Endothelial cell of umbilical vein (primary cell): Measurements from ENCODE around the gene XRN1. TPM values are rescaled to one million over a fixed set of nuclear protein-coding genes. Genes with fewer than 3 reads are reported as not detected.
"Not testable (repeated sequence)": the region's sequence is repeated elsewhere in the genome, so short reads cannot be mapped to it uniquely, and the experiment has no call there.

ENCODE experiments used
- BruUV-seq: library from RNA; stranded (reverse); fragments of 400-500 nt; replicated peaks from 2 replicates; lab custom pipeline; 2021; lab: Mats Ljungman, UMichigan
- CTCF ChIA-PET: fragments of 300-600, 350-600 bp; sonication (Branson Sonifier 250); formaldehyde crosslinking; loops from one replicate; lab custom pipeline; 2021; ENCODE audit warnings: antibody characterized with exemption, inconsistent platforms; lab: Charles Lee
- POLR2A ChIA-PET: fragments of 300-600, 350-600 bp; sonication (Branson Sonifier 250); formaldehyde crosslinking; loops from one replicate; lab custom pipeline; 2021; ENCODE audit warnings: antibody characterized with exemption, inconsistent platforms; lab: Charles Lee
- DNase-seq: peaks from one replicate; pipeline ENCODE4 v3.0.0-alpha.2; 2011; ENCODE audit warnings: low read depth, low spot score
- FAIRE-seq: peaks from 2 replicates; lab custom pipeline; 2011; peaks lifted over from hg19 to GRCh38; lab: Jason Lieb, UNC
- H2AFZ ChIP-seq: 2 replicates; pipeline ENCODE4 v1.6.0; 2012; ENCODE audit warnings: low read depth, low read length, control low read depth, inconsistent platforms
- H3K27ac ChIP-seq: 2 replicates; pipeline ENCODE4 v1.5.1; 2011; ENCODE audit warnings: low read depth, mild to moderate bottlenecking, control low read depth, low read length, moderate library complexity; ENCODE audit not compliant: insufficient read depth
- H3K27me3 ChIP-seq, 2 experiments: 2 replicates each; pipeline versions ENCODE4 v1.6.0 to v1.6.1; 2011; ENCODE audit warnings: low read length in 2 of 2, mixed read lengths in 1 of 2; ENCODE audit not compliant: control insufficient read depth in 2 of 2, insufficient read depth in 2 of 2
- H3K36me3 ChIP-seq, 2 experiments: 2 replicates in 1 of 2; 3 replicates in 1 of 2; pipeline ENCODE4 v1.5.1; 2011; ENCODE audit warnings: low read length in 2 of 2, mild to moderate bottlenecking in 1 of 2, moderate library complexity in 1 of 2; ENCODE audit not compliant: control insufficient read depth in 2 of 2, insufficient read depth in 2 of 2; ENCODE audit errors: extremely low read depth in 1 of 2
- H3K4me1 ChIP-seq: 3 replicates; pipeline ENCODE4 v1.5.1; 2011; ENCODE audit warnings: mild to moderate bottlenecking, low read length; ENCODE audit not compliant: control insufficient read depth, insufficient read depth; ENCODE audit errors: extremely low read depth
- H3K4me2 ChIP-seq: 2 replicates; pipeline ENCODE4 v1.6.1; 2011; ENCODE audit warnings: low read length, control low read depth, mixed read lengths; ENCODE audit not compliant: insufficient read depth
- H3K4me3 ChIP-seq, 3 experiments: fragments of 200-600 bp in 1 of 3; sonication (generic), shearing (Covaris generic) in 1 of 3; replicated peaks in 1 of 3; 2 replicates each; pipeline ENCODE4 v1.5.1; 2011 to 2016; ENCODE audit warnings: control low read depth in 3 of 3, low read length in 3 of 3, mild to moderate bottlenecking in 2 of 3, inconsistent platforms in 1 of 3, low read depth in 1 of 3, moderate library complexity in 1 of 3; ENCODE audit not compliant: insufficient read depth in 1 of 3
- H3K79me2 ChIP-seq: 2 replicates; pipeline ENCODE4 v1.6.0; 2012; ENCODE audit warnings: low read length, inconsistent platforms; ENCODE audit not compliant: control insufficient read depth, insufficient read depth
- H3K9ac ChIP-seq: replicated peaks from 2 replicates; pipeline ENCODE3; 2011; ENCODE audit warnings: low read length, control low read depth; ENCODE audit not compliant: insufficient read depth; ENCODE audit errors: extremely low read depth
- H3K9me1 ChIP-seq: replicated peaks from 3 replicates; pipeline ENCODE4 v1.6.0; 2011; ENCODE audit warnings: mild to moderate bottlenecking, low read length; ENCODE audit not compliant: control insufficient read depth, insufficient read depth; ENCODE audit errors: extremely low read depth
- H3K9me3 ChIP-seq: replicated peaks from 2 replicates; pipeline ENCODE4 v1.5.1; 2012; ENCODE audit warnings: low read length, inconsistent platforms; ENCODE audit not compliant: control insufficient read depth, insufficient read depth
- H4K20me1 ChIP-seq: replicated peaks from 2 replicates; pipeline ENCODE3; 2011; ENCODE audit warnings: mild to moderate bottlenecking, low read length; ENCODE audit not compliant: control insufficient read depth, insufficient read depth; ENCODE audit errors: extremely low read depth
- dilution Hi-C: fragments of 300-500 bp; cut with MboI; formaldehyde crosslinking; loops from one replicate; pipeline ENCODE4 v1.15.0; 2019; ENCODE audit warnings: low sequenced_read_pairs; ENCODE audit not compliant: extremely low pct_ligation_motif_present
- intact Hi-C: fragments of 100-400 bp; cut with micrococcal nuclease; formaldehyde crosslinking; loops from one replicate; pipeline ENCODE4 v1.10.0; 2022
- polyA plus RNA-seq, 4 experiments: library from polyadenylated mRNA; depleted of rRNA in 3 of 4; stranded (reverse) in 3 of 4; unstranded in 1 of 4; fragments of >200 nt; gene quantifications; 2 replicates each; pipeline versions ENCODE4 v1.2.1 to v1.2.3, GENCODE V29; 2011 to 2012; ENCODE audit warnings: missing spikeins in 1 of 4
- total RNA-seq: library from RNA; stranded (reverse); gene quantifications from 2 replicates; pipeline ENCODE4 v1.2.3, GENCODE V29; 2021

Gene XRN1
- total and polyA plus RNA-seq, 2 donors (not counting 3 experiments of a cell fraction or from before 2014, with no cell fraction given), result 4.4 to 40.0 TPM

DNA sequence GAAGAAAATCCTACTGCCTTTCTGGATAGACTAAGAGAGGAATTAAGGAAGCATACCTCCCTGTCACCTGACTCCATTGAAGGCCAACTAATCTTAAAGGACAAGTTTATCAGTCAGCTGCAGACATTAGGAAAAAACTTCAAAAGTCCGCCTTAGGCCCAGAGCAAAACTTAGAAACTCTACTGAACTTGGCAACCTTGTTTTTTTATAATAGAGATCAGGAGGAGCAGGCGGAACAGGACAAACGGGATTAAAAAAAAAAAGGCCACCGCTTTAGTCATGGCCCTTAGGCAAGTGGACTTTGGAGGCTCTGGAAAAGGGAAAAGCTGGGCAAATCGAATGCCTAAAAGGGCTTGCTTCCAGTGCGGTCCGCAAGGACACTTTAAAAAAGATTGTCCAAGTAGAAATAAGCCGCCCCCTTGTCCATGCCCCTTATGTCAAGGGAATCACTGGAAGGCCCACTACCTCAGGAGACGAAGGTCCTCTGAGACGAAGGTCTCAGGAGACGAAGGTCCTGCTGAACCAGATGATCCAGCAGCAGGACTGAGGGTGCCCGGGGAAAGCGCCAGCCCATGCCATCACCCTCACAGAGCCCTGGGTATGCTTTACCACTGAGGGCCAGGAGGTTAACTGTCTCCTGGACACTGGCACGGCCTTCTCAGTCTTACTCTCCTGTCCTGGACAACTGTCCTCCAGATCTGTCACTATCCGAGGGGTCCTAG, 8.2 kb downstream of the XRN1 start:
- DNase-seq, H3K27ac ChIP-seq, BruUV-seq, POLR2A ChIA-PET, H3K9me1 ChIP-seq, H2AFZ ChIP-seq, H3K4me3 ChIP-seq, H3K36me3 ChIP-seq, H4K20me1 ChIP-seq, H3K4me1 ChIP-seq, dilution Hi-C loops, FAIRE-seq, H3K9ac ChIP-seq, H3K9me3 ChIP-seq, CTCF ChIA-PET, H3K4me2 ChIP-seq, H3K27me3 ChIP-seq: not testable (repeated sequence)
- intact Hi-C loops, result loop anchor here (10.0 kb wide), 1 partner anchor 565 kb away; the partner anchor contains the start of gene U2SURP
- H3K79me2 ChIP-seq, result peaks cover 47% of the 10 kb centered on the region

DNA sequence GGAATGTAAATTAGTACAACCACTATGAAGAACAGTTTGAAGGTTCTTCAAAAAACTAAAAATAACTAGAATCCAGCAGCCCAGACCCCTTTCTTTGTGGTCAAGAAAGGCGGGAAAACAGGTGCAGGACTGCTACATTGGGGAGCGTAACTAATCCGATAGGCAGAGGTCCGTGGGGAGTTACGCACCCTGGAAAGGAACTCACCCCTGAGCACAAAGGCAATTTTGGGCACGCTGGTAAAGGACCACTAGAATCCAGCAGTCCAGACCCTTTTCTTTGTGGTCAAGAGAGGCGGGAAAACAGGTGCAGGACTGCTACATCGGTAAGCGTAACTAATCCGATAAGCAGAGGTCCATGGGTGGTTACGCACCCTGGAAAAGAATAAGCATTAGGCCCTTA, 9.7 kb downstream of the XRN1 start:
- H3K9me1 ChIP-seq, dilution Hi-C loops, POLR2A ChIA-PET, FAIRE-seq, DNase-seq, H3K27me3 ChIP-seq, H3K9ac ChIP-seq, H3K36me3 ChIP-seq, H3K4me1 ChIP-seq, BruUV-seq, H3K4me3 ChIP-seq, H3K4me2 ChIP-seq, H3K27ac ChIP-seq, H4K20me1 ChIP-seq, intact Hi-C loops, H3K9me3 ChIP-seq, H2AFZ ChIP-seq: not testable (repeated sequence)
- CTCF ChIA-PET, result interaction anchor here (1.0 kb wide), 1 partner anchor 10 kb away, joined by 3 read pairs; no protein-coding TSS in a partner anchor
- peaks cover 32% of the 10 kb centered on the region for H3K79me2 ChIP-seq
